CD14-positive monocyte (primary cell): ENCODE results near the gene SDF2. TPM values are rescaled to one million over a fixed set of nuclear protein-coding genes. Genes with fewer than 3 reads are reported as not detected.
A peak's percentile ranks its signal among the peaks of the same experiment; 100 is the strongest.

Source experiments
- DNase-seq, 3 donors: peaks; one replicate each; pipeline ENCODE4 v3.0.0-alpha.2; 2011 to 2022
- H2AFZ ChIP-seq: 2 replicates; pipeline ENCODE4 v1.6.0; 2012; ENCODE audit warnings: mild to moderate bottlenecking, low read depth, low read length, inconsistent platforms; ENCODE audit not compliant: insufficient read depth, poor library complexity, severe bottlenecking
- H3K27ac ChIP-seq, 2 donors: 1 replicate in 1 of 2; 2 replicates in 1 of 2; pipeline ENCODE4 v1.5.1; 2012 to 2013; ENCODE audit warnings: low read length in 2 of 2, control low read depth in 1 of 2, inconsistent platforms in 1 of 2, low read depth in 1 of 2, mild to moderate bottlenecking in 1 of 2
- H3K27me3 ChIP-seq, 2 donors: one replicate each; pipeline versions ENCODE4 v1.6.0 to v1.6.1; 2011 to 2013; ENCODE audit warnings: low read length in 2 of 2; ENCODE audit not compliant: control insufficient read depth in 2 of 2, insufficient read depth in 2 of 2
- H3K36me3 ChIP-seq, 2 donors: replicated peaks in 1 of 2; 1 replicate in 1 of 2; 2 replicates in 1 of 2; pipeline versions ENCODE4 v1.5.1 to v1.6.1; 2012 to 2013; ENCODE audit warnings: low read length in 2 of 2, control low read depth in 1 of 2, inconsistent platforms in 1 of 2, mild to moderate bottlenecking in 1 of 2; ENCODE audit not compliant: insufficient read depth in 2 of 2, control insufficient read depth in 1 of 2
- H3K4me1 ChIP-seq, 2 donors: 1 replicate in 1 of 2; 2 replicates in 1 of 2; pipeline versions ENCODE4 v1.5.1 to v1.6.1; 2012 to 2013; ENCODE audit warnings: low read length in 2 of 2, control low read depth in 1 of 2, inconsistent platforms in 1 of 2, mild to moderate bottlenecking in 1 of 2, moderate library complexity in 1 of 2; ENCODE audit not compliant: insufficient read depth in 2 of 2, control insufficient read depth in 1 of 2
- H3K4me2 ChIP-seq: replicated peaks from 2 replicates; pipeline ENCODE3; 2012; ENCODE audit warnings: low read length, moderate library complexity, mild to moderate bottlenecking; ENCODE audit not compliant: poor library complexity, severe bottlenecking; ENCODE audit errors: extremely low read depth
- H3K4me3 ChIP-seq, 3 experiments: fragments of 200-600 bp in 1 of 3; sonication (generic) in 1 of 3; replicated peaks in 1 of 3; 1 replicate in 2 of 3; 2 replicates in 1 of 3; pipeline ENCODE4 v1.5.1; 2011 to 2013; ENCODE audit warnings: low read length in 3 of 3, mild to moderate bottlenecking in 3 of 3, control low read depth in 2 of 3, low read depth in 2 of 3, inconsistent platforms in 1 of 3, moderate library complexity in 1 of 3
- H3K79me2 ChIP-seq: 2 replicates; pipeline ENCODE4 v1.6.0; 2012; ENCODE audit warnings: mild to moderate bottlenecking, control low read depth, inconsistent platforms, low read length, moderate library complexity; ENCODE audit not compliant: insufficient read depth
- H3K9ac ChIP-seq: 2 replicates; pipeline ENCODE4 v1.6.0; 2017; ENCODE audit warnings: low read length, mild to moderate bottlenecking; ENCODE audit not compliant: insufficient read depth, poor library complexity, severe bottlenecking
- H3K9me3 ChIP-seq, 2 donors: replicated peaks in 1 of 2; 1 replicate in 1 of 2; 2 replicates in 1 of 2; pipeline versions ENCODE4 v1.5.1 to v1.6.1; 2012 to 2013; ENCODE audit warnings: low read length in 2 of 2, control low read depth in 1 of 2; ENCODE audit not compliant: control insufficient read depth in 1 of 2, insufficient read depth in 1 of 2
- H4K20me1 ChIP-seq: 2 replicates; pipeline ENCODE4 v1.6.0; 2012; ENCODE audit warnings: mild to moderate bottlenecking, low read length, control low read depth, moderate library complexity; ENCODE audit not compliant: insufficient read depth
- H3K27ac Mint-ChIP-seq, 7 donors: one replicate each; pipeline ENCODE4 v1.8.0; 2020; ENCODE audit warnings: mild to moderate bottlenecking in 7 of 7, mixed read lengths in 7 of 7, moderate library complexity in 6 of 7, inconsistent platforms in 2 of 7
- H3K27me3 Mint-ChIP-seq, 3 donors: one replicate each; pipeline ENCODE4 v1.8.0; 2021 to 2022; ENCODE audit warnings: low read depth in 3 of 3, mild to moderate bottlenecking in 3 of 3, mixed read lengths in 3 of 3, moderate library complexity in 3 of 3, inconsistent platforms in 1 of 3
- H3K36me3 Mint-ChIP-seq, 2 donors: one replicate each; pipeline ENCODE4 v1.8.0; 2020; ENCODE audit warnings: mixed read lengths in 2 of 2, inconsistent platforms in 1 of 2, mild to moderate bottlenecking in 1 of 2
- H3K4me1 Mint-ChIP-seq: one replicate; pipeline ENCODE4 v1.8.0; 2020; ENCODE audit warnings: mild to moderate bottlenecking, mixed read lengths
- H3K4me3 Mint-ChIP-seq, 2 donors: one replicate each; pipeline ENCODE4 v1.8.0; 2020; ENCODE audit warnings: mild to moderate bottlenecking in 2 of 2, mixed read lengths in 2 of 2, moderate library complexity in 1 of 2
- H3K9me3 Mint-ChIP-seq, 7 donors: one replicate each; pipeline ENCODE4 v1.8.0; 2020 to 2022; ENCODE audit warnings: mixed read lengths in 7 of 7, mild to moderate bottlenecking in 6 of 7, moderate library complexity in 6 of 7, inconsistent platforms in 2 of 7
- WGBS: methylation state at CpG from one replicate; pipeline ENCODE4 v1.1.5; 2013; ENCODE audit warnings: missing lambda C conversion rate; ENCODE audit not compliant: insufficient coverage; 5-methylcytosine and 5-hydroxymethylcytosine counted together
- intact Hi-C, 2 donors: fragments of 100-400 bp; cut with micrococcal nuclease; formaldehyde crosslinking; loops; one replicate each; pipeline versions ENCODE4 v1.15.0 to v1.15.1; 2023
- polyA plus RNA-seq, 3 donors: library from polyadenylated mRNA; depleted of rRNA in 1 of 3; unstranded in 2 of 3; stranded (reverse) in 1 of 3; fragments of 300-500 nt in 2 of 3; fragments of >200 nt in 1 of 3; fragmentation: Illumina TruSeq in 2 of 3; gene quantifications; 1 replicate in 2 of 3; 2 replicates in 1 of 3; pipeline ENCODE4 v1.2.3, GENCODE V29; 2012 to 2021
- TF ChIP-seq, protein P1 (sequence below): fragments of 200-600 bp; IDR thresholded peaks from one replicate; pipeline ENCODE4 v1.8.0; 2022; ENCODE audit warnings: antibody characterized with exemption, mild to moderate bottlenecking

Gene SDF2
- polyA plus RNA-seq, 3 donors: 52.9 to 103 (median 84.5) TPM

DNA sequence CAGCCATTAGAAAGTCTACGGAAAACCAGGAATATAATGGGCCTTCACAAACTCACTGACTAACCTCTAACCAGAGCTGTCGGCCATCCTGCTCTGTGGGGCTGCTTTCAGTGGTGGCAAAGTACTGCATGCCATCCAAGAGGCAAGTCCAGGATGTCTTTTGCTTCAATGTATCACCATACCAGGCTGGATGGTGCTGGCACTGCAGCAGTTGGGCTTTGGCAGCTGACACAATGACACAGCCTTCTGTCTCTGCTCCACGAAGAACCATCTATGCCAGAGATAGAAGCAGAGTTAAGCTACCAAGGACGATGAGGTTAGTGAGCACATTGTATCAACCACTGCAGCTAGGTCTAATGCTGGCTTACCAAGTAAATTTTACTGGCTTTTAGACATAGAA is 38.0 kb downstream of the SDF2 start:
- TF ChIP-seq, protein P1, sequence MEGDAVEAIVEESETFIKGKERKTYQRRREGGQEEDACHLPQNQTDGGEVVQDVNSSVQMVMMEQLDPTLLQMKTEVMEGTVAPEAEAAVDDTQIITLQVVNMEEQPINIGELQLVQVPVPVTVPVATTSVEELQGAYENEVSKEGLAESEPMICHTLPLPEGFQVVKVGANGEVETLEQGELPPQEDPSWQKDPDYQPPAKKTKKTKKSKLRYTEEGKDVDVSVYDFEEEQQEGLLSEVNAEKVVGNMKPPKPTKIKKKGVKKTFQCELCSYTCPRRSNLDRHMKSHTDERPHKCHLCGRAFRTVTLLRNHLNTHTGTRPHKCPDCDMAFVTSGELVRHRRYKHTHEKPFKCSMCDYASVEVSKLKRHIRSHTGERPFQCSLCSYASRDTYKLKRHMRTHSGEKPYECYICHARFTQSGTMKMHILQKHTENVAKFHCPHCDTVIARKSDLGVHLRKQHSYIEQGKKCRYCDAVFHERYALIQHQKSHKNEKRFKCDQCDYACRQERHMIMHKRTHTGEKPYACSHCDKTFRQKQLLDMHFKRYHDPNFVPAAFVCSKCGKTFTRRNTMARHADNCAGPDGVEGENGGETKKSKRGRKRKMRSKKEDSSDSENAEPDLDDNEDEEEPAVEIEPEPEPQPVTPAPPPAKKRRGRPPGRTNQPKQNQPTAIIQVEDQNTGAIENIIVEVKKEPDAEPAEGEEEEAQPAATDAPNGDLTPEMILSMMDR: no peak
- Histone ChIP-seq H3K4me3 (no peak overlapping the region), H3K4me1 (no peaks in the 10 kb centered on the region), H3K27ac (peak overlapping the region in 1 of 2 donors; percentile 14), H2AFZ (no peak overlapping the region), H3K4me2 (no peak overlapping the region), H3K27me3 (no peaks in the 10 kb centered on the region), H3K9ac (no peak overlapping the region), H3K79me2 (no peaks in the 10 kb centered on the region), H4K20me1 (peaks cover 65% of the 10 kb centered on the region), H3K36me3 (peaks cover 93 to 98% of the 10 kb centered on the region in 2 donors), H3K9me3 (no peaks in the 10 kb centered on the region)
- WGBS: 100% methylated on average over 1 of the region's 4 CpGs
- H3K4me1 Mint-ChIP-seq: no peaks in the 10 kb centered on the region
- intact Hi-C loops: no loop called here
- peaks cover 89 to 96% of the 10 kb centered on the region in 2 donors for H3K36me3 Mint-ChIP-seq
- H3K27ac Mint-ChIP-seq: no peak overlapping the region
- H3K9me3 Mint-ChIP-seq: no peaks in the 10 kb centered on the region
- DNase-seq: no peak
- no peak overlapping the region for H3K4me3 Mint-ChIP-seq
- H3K27me3 Mint-ChIP-seq: no peaks in the 10 kb centered on the region

DNA sequence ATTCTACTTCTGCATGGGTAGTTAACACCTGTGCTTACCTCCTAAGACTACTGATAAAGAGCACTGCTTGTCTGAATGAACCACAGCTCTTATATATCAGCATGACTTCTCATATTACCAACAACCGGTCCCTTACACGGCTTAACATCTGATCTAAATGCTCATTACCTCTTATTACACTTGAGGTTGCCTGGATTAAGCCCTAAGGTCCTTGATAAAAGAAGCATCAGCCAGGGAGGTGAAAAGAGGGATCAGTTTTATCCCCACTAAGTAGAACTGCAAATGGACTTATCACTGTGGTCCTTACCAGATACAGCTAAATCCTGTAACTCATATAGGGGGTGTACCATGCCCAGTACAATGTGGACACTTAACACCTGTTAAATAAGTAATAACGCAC is 39.5 kb downstream of the SDF2 start:
- H3K4me3 ChIP-seq: no peak overlapping the region
- Mint-ChIP-seq H3K27me3 (no peaks in the 10 kb centered on the region), H3K27ac (no peak overlapping the region), H3K36me3 (peaks cover 89 to 96% of the 10 kb centered on the region in 2 donors), H3K9me3 (no peaks in the 10 kb centered on the region), H3K4me1 (no peaks in the 10 kb centered on the region), H3K4me3 (no peak overlapping the region)
- no peaks in the 10 kb centered on the region for H3K79me2 ChIP-seq
- no peak for DNase-seq
- no peaks in the 10 kb centered on the region for H3K27me3 ChIP-seq
- H3K36me3 ChIP-seq: peaks cover 96 to 98% of the 10 kb centered on the region in 2 donors
- H2AFZ ChIP-seq: no peak overlapping the region
- H3K27ac ChIP-seq: no peak overlapping the region
- no peaks in the 10 kb centered on the region for H3K9me3 ChIP-seq
- H3K4me2 ChIP-seq: no peak overlapping the region
- intact Hi-C loops: no loop called here
- TF ChIP-seq, protein P1: no peak
- H3K9ac ChIP-seq: no peak overlapping the region
- WGBS: no CpG with 5 or more reads among the region's 3 CpGs
- no peaks in the 10 kb centered on the region for H3K4me1 ChIP-seq
- peaks cover 53% of the 10 kb centered on the region for H4K20me1 ChIP-seq
